GM13977 (cell line): ENCODE results near the gene NAA16.
A peak's percentile ranks its signal among the peaks of the same experiment; 100 is the strongest.
"Not testable (repeated sequence)": the region's sequence is repeated elsewhere in the genome, so short reads cannot be mapped to it uniquely, and the experiment has no call there.

Experiments
- DNase-seq: peaks from one replicate; pipeline ENCODE4 v3.0.0; 2012; ENCODE audit warnings: low spot score
- in situ Hi-C: fragments of 300-500 bp; cut with MboI; formaldehyde crosslinking; loops from one replicate; pipeline ENCODE4 v1.12.0; 2022; ENCODE audit warnings: low sequenced_read_pairs, low pct_unique_long_range_greater_than_20kb, mixed read lengths, inconsistent platforms; ENCODE audit not compliant: unreplicated experiment
- TF ChIP-seq, protein P1 (sequence below): IDR thresholded peaks from 2 replicates; pipeline ENCODE4 v1.5.1; 2012; ENCODE audit warnings: mild to moderate bottlenecking, control low read depth; ENCODE audit not compliant: insufficient read depth; ENCODE audit errors: extremely low read depth, missing control alignments

NAA16 gene

DNA sequence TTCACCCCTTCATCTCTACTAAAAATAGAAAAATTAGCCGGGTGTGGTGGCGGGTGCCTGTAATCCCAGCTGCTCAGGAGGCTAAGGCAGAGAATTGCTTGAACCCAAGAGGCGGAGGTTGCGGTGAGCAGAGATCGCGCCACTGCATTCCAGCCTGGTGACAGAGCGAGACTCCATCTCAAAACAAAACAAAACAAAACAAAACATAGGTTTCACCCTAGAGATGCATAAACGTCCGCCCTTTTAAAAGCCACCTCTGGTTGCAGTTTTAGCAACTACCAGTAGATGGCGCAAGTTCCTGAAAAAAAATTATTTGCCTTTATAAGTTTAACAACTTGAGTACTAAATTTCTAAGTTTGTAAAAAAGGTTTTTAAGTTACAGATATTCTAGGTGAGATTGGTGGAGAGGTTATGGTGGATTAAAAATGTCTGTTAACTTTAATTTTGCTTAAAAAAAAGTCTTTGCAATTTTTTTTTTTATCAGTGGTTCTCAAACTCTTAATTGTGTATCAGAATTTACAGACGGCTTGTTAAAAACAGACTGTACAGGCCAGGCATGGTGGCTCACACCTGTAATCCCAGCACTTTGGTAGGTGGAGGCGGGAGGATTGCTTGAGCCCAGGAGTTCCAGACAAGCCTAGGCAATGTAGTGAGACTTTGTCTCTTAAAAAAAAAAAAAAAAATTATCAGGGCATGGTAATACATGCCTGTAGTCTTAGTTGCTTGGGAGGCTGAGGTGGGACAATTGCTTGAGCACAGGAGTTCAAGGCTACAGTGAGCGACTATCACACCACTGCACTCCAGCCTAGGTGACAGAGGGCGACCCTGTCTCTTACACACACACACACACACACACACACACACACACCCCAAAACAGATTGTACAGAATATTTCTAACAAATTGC lies 42.1 kb downstream of the NAA16 start:
- TF ChIP-seq, protein P1, sequence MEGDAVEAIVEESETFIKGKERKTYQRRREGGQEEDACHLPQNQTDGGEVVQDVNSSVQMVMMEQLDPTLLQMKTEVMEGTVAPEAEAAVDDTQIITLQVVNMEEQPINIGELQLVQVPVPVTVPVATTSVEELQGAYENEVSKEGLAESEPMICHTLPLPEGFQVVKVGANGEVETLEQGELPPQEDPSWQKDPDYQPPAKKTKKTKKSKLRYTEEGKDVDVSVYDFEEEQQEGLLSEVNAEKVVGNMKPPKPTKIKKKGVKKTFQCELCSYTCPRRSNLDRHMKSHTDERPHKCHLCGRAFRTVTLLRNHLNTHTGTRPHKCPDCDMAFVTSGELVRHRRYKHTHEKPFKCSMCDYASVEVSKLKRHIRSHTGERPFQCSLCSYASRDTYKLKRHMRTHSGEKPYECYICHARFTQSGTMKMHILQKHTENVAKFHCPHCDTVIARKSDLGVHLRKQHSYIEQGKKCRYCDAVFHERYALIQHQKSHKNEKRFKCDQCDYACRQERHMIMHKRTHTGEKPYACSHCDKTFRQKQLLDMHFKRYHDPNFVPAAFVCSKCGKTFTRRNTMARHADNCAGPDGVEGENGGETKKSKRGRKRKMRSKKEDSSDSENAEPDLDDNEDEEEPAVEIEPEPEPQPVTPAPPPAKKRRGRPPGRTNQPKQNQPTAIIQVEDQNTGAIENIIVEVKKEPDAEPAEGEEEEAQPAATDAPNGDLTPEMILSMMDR, result peak; percentile 76
- peak; percentile 65 for DNase-seq
- in situ Hi-C loops, result no loop called here

DNA sequence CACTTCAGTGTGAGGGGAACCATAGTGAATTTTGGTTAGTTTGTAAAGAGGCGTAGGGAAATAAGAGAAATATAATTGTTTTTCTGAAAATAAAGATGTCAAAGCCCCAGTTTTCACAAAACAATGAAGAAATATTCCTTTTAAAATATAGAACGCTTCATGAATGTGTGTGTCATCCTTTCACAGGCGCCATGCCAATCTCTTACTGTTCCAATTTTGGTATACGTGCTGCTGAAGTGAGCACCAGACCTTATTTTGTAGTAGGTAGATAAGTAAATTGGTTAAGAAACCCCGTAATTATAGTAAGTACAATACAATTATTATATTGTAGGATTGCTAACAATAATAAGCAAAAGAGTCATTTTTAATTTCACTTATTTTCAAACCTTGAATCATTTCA lies 43.3 kb downstream of the NAA16 start:
- in situ Hi-C loops, result no loop called here
- TF ChIP-seq, protein P1, result no peak
- no peak for DNase-seq

DNA sequence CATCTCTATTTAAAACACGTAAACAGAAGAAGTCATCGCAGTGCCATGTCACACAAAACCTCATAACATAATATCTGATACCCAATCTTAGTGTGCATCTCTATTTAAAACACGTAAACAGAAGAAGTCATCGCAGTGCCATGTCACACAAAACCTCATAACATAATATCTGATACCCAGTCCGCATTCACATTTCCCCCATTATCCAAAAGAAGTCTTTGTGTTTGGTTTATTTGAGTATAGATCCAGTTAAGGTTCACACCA lies 45.2 kb downstream of the NAA16 start:
- DNase-seq, in situ Hi-C loops: not testable (repeated sequence)

DNA sequence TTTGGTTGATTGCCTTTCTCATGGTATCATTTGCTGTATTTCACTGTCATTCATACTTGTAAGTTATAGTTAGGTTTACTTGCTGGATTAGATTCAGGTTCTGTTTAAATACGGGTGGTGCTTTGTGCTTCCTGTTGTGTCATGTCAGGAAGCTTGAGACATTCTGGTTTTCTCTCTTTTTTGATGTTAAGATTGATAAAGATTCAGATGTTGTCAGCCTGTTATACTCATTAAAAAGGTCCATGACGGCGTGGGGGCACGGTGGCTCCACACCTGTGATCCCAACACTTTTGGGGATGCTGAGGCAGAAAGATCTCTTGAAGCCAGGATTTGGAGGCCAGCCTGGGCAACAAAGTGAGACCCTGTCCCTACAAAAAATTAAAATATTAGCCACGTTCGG lies 45.7 kb downstream of the NAA16 start:
- no peak for DNase-seq
- TF ChIP-seq, protein P1, result no peak
- in situ Hi-C loops, result no loop called here

DNA sequence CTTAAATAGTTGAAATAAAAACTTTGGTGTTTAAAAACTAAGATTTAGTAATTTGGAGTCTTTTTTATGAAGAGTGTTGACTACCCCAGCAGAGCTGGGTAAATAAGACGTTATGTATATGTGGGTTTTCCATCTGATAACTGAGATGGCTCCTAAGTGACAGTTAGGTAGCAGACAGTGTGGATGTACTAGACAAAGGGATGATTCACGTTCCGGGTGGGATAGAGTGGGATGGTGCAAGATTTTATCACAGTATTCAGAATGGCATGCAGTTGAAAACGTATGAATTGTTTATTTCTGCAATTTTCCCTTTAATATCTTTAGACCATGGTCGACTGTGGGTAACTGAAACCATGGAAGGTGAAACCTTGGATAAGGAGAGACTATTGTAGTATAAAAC lies 50.4 kb downstream of the NAA16 start:
- in situ Hi-C loops, result no loop called here
- TF ChIP-seq, protein P1, result no peak
- no peak for DNase-seq

DNA sequence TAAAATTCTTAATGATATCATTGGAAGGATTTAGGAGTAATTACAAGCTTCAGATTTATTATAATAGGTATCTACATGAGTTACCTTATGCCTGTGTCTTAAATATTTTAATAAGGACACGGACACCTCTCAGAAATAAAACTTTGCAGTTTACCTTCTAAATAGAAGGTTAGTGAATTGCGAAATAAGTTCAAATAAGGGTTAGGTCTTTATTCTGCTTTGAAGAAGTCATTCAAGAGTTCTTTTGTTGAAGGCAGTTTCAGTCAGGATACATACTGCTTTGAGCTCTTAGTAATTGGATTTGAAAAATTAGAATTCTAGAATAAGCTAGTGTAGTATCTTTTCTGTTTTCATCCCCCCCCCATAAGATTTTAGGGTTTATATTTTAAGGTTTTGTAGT lies 53.0 kb downstream of the NAA16 start:
- TF ChIP-seq, protein P1, result no peak
- DNase-seq, result no peak
- in situ Hi-C loops, result no loop called here

DNA sequence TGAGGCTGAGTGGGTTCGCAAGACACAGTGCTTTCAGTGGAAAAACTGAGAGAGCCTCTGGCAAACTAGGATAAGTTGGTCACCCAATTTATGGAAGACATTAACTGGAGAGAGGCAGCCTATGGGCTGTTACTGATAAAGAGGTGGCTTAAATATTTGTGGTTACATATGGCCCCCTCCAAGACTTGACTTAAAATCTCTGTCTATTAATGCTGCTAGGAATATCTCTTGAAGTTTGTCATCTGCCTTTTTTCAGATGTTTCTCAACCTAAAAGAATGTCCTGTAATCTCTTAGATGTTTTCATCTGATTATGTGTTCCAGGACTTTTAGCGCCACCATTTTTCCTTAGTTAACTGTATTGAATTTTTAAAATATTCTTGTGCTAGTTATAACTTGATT lies 54.6 kb downstream of the NAA16 start:
- in situ Hi-C loops, result no loop called here
- DNase-seq, result no peak
- TF ChIP-seq, protein P1, result no peak
